ENCODE data around the gene ESR1.

DNA sequence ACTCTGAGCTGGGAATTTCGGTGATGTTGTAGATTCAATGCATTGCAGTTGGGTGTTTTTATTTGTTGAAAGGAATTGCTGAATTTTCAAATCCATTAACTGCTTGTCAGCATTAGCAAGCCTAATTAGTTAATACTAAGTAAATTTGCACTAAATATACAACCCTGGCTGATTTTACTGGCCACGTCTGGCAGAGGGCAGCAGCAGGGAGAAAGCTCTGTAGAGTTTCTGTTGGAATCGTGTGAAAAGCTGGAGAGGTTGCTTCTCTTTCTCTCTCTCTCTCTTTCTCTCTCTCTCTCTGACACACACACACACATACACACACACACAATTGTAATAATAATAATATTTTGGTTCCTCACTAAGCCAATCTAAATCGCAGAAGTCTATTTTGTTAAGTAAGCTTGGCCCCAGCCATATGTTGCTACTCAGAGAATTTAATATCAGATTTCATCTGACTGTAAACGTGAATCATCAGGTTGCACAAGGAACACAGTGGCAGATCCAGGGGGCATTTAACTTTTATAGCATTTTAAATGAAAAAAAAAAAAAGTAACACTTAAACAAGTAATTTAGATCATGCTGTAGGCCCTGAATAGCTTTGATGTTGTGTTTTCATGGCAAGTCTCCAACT is 289.5 kb downstream of the ESR1 start:
- TF ChIP-seq, protein P1, sequence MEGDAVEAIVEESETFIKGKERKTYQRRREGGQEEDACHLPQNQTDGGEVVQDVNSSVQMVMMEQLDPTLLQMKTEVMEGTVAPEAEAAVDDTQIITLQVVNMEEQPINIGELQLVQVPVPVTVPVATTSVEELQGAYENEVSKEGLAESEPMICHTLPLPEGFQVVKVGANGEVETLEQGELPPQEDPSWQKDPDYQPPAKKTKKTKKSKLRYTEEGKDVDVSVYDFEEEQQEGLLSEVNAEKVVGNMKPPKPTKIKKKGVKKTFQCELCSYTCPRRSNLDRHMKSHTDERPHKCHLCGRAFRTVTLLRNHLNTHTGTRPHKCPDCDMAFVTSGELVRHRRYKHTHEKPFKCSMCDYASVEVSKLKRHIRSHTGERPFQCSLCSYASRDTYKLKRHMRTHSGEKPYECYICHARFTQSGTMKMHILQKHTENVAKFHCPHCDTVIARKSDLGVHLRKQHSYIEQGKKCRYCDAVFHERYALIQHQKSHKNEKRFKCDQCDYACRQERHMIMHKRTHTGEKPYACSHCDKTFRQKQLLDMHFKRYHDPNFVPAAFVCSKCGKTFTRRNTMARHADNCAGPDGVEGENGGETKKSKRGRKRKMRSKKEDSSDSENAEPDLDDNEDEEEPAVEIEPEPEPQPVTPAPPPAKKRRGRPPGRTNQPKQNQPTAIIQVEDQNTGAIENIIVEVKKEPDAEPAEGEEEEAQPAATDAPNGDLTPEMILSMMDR (IDR thresholded peaks at IDR 0.05) = no peak
- TF ChIP-seq POLR2A (IDR thresholded peaks at IDR 0.05) = no peak

Measured in suprapubic skin (tissue), 3 donors.